HL-60/S4 treated with retinoic acid at 250 ng/mL for 4 days and 3 days (cell line): ENCODE measurements around the gene GALK1.

Experiments
- in situ Hi-C: fragments of 300-500 bp; cut with MboI; formaldehyde crosslinking; loops from 2 replicates; pipeline ENCODE4 v1.7.0; 2022; ENCODE audit warnings: low sequenced_read_pairs

Gene GALK1

DNA sequence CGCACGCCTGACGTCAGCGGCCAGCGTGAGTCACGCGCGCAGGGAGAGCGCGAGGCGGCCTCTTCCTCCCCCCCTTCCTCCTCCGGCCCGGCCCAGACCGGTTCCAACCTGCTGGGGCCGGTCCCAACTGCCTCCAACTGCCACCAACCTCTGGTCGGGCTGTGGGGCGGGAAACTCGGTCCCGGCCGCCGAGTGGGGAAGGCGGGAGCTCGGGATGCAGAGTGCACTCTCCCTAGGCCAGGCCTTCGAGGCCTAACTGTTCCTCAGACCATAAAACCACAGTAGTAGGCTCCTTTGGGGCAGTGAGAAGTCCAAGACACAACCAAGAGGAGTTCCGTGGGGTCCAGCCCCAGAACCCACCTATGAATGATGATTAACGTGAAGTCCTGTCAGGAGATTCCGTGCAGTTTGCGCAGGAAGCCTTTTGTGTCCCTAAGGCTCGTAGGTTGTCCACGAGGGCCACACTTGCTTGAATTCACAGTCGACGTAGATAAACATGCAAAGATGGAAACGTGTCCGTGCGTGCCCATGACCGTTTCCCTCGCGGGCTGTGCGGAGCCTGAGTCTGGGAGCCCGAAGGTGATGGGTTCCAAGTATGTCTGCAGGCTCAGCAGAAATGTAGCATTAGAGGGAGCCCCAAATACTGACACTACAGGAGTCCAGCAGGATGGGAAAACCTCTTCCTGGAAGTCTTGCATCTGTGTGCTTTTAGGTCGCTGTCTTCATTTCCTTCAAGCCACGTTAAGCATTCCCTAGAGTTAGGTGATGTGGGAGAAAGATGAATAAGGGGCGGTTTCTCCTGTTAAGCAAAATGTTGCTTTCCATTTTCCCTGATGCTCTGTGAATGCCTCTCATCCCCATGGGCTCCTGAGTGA is 20.3 kb upstream of the GALK1 start:
- in situ Hi-C loops, result loop anchor here (25.0 kb wide), 1 partner anchor 102 kb away; the partner anchor contains the start of genes TRIM47 and TRIM65

DNA sequence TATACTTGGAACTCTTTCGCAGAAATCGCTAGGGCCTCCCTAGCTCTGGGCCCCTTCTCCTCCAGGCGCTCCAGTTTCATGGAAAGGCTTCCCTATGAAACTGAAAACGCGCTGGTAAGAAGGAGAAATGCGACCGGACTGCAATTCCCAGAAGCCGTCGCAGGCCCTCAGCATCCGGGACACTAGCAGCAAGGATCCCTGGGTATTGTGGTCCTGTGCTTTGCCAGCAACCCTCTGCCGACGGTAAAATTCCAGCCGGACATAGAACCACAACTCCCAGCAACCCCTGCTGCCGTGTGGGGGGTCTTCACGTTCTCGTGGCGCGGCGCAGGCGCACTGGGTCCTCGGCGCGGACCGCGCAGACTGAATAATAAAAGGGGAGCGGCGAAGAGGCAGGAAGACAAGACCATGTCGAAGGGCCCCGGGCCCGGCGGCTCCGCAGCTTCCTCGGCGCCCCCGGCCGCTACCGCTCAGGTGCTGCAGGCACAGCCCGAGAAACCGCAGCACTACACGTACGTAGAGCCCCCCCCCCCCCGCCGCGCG is 19.6 kb upstream of the GALK1 start, which contains the start of gene UNK:
Gene UNK, plus strand, starts transcription at position 334 of the 543 bp plus-strand sequence. Its CDS starts 75 bp downstream, at position 409.
- in situ Hi-C loops, result loop anchor here (25.0 kb wide), 1 partner anchor 103 kb away; the partner anchor contains the start of genes TRIM47 and TRIM65

DNA sequence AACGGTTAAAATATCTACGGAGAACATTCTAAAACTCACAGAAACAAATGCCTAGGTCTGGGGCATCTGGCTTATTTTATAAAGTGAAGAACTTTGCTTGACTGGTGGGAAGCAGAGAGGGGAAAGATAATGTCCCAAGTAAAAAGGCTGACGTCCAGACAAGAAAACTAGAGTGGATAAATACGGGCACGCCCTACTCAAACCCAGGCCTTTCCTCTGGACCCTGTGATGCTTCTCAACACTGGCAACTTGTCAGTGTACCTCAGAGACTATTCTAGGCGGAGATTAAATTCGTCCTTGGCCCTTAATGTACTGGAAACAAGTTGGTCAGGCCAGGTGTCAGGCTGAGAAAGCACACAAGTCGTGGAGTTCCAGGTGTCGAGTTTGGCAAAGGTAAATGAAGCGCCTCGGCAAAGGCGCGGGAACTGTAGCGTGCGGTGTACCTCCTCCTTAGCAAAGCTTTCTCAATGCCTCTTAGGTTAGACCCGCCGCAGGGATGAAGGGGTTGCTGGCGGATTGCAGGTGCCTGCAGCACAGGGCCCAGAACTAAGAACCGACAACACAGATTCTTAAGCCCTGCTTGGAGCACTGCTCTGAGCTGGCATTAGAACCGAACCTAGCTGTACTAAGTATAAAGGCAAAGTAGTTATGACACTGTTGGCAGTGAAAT is 18.9 kb upstream of the GALK1 start:
- in situ Hi-C loops, result loop anchor here (25.0 kb wide), 1 partner anchor 103 kb away; the partner anchor contains the start of genes TRIM47 and TRIM65

DNA sequence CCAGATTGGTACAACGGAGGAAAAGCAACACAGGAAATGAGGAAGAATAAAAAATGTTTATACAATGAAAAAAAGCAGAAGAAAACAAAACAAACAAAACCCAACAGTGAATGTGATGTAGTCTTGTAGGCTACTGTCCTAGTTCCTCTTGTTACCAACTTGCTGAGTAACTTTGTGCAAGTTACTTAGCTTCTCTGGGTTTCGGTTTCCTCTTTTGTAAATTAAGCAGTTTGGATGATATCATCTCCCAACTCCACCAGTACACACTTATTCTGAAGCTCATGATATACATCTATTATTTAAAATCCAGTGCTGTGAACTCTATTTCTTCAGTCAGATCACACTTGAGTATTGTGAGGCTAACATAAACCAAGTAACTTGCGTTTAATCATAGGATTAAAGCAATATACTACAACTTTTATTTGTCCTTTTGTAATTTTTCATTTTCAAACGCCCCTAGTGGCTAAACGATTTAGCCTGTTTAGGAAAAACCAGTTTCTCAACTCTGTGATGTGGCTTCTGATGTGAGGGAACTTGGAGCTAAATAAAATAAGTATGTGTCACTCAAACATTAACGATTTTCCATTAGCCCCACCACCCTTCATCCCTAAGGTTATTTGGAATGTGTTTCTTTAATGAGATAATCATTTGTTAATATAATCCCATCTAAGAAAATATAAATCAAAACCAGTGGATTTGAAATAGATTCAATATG is 18.2 kb upstream of the GALK1 start:
- in situ Hi-C loops, result loop anchor here (25.0 kb wide), 1 partner anchor 104 kb away; the partner anchor contains the start of genes TRIM47 and TRIM65

DNA sequence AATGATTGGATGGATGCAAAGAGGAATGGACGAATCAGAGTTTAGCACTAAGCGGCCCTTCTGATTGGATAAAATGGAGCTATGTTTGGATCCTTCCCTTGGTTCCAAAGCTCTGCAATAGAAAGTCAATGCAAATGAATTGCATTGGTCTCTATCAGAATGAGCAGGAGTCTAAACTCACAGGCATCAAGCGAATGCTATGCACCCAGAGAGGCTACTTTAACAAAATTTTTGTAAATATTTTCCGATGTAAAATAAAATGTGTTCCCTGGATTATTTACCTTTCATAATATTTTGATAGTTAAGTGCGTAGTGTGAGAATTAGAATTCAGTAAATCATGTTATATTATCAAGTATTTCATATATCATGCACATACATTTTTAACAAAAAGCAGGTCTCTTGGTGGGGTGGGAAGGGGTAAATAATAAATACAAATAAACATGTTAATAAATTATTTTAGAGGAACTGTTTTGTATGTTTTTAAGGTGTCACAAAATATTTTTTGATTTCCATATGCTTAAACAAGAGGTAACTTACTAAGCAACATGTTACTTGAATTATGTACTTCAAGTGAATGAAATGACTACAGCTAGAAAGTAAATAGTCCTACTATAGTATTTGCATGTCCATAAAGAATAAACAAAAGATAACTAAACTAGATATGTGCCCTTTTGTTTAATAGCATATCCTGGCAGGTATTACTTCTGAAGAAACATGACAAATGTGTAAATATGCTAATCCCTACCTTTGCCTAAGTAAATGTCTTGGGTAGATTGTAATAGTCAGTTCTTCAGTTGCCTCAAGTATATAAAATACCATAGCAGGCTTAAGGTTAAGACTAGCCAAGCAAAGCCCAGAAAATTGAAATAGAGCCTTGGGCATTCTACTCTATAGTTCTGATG is 15.2 kb upstream of the GALK1 start:
- in situ Hi-C loops, result loop anchor here (25.0 kb wide), 1 partner anchor 107 kb away; the partner anchor contains the start of genes TRIM47 and TRIM65

DNA sequence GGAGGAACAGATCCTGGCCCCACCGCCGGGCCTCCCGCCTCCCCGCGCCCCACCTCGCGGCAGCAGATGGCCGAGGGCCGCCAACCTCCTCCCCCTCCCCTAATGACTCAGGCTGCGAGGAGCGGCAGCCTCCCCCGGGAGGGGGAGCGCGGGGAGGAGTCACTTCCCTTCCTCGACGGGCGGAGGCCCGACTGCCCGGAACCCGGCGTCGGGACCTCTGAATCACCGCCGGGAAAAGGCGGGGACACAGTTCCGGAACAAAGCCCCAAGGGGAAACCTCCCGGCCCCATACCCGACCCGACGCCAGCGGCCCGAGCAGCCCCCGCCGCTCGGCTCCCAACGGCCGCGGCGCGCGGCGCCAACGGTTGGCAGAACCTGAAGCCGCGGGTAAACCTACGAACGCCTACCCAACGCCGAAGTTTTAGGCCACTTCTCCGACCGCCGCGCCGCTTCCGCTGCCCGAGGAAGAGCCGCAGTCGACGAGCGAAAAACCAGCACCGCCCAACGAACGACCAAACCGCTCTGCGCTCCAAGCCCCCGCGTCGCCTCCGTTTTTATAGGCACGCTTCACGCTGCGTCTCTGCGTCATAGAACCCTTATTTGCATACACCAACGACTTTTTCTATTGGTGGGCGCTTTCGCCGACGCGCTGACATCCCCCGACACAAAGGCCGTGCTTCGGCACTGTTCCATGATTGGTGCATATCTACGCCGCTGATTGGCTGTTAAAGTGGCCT is 14.4 kb upstream of the GALK1 start:
- in situ Hi-C loops, result loop anchor here (25.0 kb wide), 1 partner anchor 108 kb away; the partner anchor contains the start of genes TRIM47 and TRIM65

DNA sequence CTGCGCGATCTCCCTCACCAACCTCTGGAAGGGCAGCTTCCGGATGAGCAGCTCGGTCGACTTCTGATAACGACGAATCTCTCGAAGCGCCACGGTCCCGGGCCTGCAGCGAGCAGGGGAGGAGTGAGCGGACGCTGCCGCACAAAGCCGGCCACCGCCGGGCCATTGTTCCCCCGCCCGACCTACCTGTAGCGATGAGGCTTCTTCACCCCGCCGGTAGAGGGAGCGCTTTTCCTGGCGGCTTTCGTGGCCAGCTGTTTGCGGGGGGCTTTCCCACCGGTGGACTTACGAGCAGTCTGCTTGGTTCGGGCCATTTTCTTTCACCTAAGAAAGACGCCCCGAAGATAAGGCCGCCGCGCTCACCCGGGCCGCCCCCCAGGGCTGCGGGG is 13.9 kb upstream of the GALK1 start:
- in situ Hi-C loops, result loop anchor here (25.0 kb wide), 1 partner anchor 108 kb away; the partner anchor contains the start of genes TRIM47 and TRIM65

DNA sequence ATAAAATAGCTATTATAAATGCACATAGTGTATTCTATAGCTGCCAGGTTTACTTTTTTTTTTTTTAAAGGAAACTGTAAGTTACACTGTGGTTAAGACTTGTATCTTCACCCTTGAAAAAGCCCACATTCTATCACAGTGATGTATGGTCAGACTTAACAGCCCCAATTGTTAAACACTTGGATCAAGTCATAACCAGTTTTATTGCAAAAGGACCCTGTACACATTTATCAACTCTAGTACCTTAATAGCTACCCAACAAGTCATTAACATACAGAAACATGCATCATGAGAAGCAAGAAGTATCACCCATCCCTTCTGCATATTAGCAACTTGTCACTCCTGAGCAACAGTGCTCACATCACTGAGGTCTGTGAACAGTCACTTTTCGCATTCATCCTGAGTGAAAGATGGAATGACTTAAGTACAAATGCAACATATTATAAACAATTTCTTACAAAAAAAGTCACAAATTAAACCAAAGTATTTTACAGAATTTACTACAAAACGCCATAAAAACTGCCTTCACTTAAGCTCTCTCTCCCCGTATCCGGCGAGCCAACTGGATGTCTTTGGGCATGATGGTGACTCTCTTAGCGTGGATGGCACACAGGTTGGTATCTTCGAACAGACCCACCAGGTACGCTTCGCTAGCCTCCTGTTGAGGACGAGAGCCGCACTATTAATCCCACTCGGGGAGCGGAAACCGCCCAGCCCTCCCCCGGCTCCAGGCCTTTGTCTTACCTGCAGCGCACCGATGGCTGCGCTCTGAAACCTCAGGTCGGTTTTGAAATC is 13.3 kb upstream of the GALK1 start:
- in situ Hi-C loops, result loop anchor here (25.0 kb wide), 1 partner anchor 109 kb away; the partner anchor contains the start of genes TRIM47 and TRIM65

DNA sequence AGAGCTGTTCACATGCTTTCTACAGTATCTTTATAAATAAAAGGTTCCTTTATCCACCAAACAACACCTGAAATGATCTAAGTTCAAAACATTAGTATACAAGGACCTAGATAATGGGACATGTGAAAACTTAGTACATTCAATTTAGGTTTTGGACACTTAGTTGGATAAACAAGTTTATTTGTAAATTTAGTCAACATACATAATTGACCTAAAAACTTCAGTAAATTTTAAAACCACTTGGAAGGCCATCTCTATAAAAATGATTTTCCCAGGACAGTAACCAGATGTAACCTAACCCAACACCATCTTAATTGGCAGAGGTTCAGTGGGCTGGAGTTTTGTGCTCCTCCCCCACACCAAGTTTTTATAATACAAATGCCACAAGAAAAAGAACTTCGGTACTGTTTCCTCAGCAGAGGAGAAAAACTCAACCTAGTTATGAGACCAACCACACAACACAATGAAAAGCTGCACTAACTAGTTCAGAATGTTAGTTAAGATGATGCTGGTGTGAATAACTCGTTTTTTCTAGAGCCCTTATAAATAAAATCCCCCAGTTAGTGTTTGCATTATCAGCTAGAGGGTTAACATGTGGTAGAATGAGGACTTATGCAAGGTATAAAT is 12.4 kb upstream of the GALK1 start:
- in situ Hi-C loops, result loop anchor here (25.0 kb wide), 1 partner anchor 110 kb away; the partner anchor contains the start of genes TRIM47 and TRIM65

DNA sequence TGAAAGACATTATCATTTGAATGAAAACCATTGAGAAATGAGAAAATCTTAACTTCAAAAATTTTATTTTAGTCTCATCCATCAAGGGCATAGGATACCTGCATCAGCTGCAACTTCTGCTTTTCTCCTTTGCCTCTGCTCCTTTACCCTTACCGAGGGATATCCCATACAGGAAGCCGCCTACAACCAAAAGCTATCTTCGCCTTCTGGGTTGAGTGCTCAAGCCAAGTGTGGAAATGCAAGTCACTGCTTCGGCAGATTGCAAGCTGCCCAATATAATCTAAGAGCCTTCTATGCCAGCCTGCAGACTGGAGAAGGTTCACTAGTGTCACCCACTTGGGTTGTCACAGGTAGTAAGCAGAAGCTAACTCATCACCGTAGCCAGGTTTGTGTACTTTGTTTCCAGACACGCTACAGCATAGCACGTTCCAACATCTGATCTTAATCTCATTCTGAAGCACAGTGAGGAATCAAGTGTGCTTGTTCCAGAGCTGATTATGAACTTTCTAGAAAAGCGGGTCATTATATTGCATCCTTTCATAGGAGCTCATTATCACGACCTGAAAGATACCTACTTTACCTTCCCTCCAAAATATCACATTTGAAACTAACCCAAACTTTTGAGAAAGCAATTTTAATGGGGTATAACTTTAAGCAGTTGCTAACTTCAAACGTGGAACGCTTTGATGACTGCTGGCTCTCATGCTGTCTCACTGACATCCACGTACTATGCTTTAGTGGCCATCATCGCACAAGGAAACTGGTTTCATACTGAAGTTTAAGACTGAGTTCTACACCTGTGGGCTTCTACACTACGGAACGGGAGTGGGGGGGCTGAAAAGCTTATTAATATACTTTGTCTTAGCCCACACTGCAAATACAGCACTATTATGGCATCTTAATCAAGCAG is 11.6 kb upstream of the GALK1 start:
- in situ Hi-C loops, result loop anchor here (25.0 kb wide), 1 partner anchor 111 kb away; the partner anchor contains the start of genes TRIM47 and TRIM65

DNA sequence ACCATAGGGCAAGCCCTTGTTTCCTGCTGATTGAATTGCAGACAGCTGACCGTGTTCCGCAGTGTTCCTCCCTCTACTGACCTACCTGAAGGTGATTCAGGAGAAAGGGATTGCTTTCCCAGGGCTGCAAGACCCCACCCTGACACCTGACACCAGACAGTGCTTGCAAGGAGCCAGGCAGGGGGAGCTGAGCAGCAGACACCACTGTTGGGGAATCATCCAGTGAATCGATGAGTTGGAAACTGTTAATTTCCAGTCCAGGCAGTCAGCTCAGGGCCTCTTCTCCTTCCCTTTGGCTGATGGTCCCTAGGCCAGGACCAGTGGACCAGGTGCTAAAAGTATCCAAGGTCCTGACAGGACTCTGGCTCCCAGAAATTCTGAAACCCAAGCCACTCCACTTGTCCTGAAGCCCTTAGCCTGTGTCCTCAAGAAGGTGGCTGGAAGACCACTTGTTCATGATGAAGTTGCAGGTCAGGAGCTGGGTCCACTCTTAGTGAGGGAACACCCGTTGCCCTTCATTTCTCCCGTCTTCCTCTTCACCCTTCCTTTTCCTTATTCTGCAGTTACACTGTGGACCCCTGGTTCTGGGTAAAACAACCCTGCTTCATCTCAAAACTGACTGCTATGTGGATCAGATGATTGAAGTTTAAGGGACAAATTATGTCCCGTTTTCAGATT is 10.1 kb upstream of the GALK1 start:
- in situ Hi-C loops, result loop anchor here (25.0 kb wide), 3 partner anchors 112 to 512 kb away; partner anchors contain the start of genes ACOX1, TEN1, TRIM47 and TRIM65

DNA sequence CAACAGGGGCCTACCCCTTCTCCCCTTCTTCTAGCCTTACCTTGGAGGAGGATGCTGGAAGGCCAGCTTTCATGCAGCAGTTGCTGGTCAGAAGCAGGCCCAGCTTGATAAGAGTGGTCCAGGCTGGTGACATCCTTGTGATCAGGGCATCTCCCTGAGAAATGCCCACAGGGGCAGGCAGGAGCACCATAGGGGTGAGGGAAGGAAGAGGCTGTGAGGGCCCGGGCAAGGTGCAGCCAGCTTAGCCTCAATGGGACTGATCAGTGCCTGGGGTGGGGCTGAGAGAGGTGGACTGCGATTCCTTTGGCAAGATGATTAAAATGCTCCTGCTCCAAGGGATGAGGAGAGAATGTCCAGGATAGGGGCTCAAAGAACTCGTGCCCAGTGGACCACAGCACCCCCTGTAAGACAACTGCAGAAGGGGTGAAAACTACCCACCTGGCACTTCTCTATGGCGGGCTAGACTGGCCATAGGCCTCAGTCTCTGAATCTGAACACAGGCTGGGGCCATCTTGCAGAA is 9.5 kb upstream of the GALK1 start:
- in situ Hi-C loops, result loop anchor here (25.0 kb wide), 2 partner anchors 213 to 513 kb away; partner anchors contain the start of genes ACOX1 and TEN1

DNA sequence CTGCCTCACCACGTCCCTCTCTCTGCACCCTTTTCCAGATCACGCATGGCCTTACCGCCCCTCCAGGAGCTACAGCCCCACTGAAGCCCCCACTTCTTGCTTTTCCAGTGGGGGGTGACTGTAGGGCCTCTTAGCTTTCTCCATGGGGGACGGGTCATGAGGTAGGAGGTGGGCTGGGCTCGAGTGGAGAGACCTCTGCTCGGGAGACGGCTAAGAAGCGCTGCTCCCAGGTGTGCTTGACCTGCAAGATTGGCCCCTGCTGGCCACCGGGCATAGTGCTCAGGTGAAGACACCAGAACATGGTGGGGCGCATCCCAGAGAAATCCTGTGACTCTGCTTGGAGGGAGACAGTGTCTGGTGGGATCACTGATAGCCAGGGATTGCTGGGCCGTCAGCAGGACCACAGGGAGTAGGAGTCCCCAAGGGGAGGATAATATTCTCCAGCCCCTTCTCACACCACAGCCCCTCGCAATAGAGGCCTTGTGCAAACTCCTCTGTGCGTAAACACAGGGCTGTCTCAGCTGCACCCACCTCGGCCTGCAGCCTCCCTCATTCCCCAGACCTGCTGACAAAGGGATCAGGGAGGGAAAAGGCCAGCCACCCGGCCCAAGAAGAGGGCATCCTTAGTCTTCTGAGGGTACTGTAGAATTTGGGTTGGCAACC is 8.9 kb upstream of the GALK1 start:
- in situ Hi-C loops, result loop anchor here (25.0 kb wide), 2 partner anchors 213 to 513 kb away; partner anchors contain the start of genes ACOX1 and TEN1

DNA sequence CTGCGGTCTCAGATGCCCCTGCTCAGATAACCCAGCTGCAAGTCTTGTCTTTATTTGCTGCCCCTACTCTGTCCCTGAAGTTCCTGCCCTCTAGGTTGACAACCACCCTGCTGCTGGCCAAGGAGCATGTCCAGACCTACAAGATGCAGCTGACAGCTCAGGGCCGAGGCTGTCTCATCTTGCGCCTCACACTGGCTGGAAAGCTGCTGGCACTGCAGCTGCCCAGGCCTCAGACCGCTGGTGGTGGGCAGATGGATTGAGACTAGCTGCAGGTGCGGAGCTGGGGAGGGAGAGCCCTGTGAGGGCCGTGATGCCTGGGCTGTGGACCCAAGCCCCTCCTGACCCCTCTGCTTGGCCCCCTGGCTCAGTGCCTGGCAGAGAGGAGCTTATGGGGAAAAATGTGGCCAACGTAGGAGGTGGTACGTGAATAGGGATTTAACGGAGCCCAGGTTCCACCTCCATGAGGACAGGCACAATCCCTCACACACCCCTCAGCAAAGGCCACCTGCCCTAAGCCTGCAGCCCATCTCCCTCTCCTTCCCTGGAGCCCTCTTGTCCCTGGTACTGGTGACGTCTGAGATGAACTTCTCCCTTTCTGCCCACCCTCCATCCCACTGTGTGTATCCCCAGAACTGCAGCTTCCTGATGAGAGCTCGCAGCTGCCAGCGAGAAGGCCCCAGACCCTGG is 8.3 kb upstream of the GALK1 start:
- in situ Hi-C loops, result loop anchor here (25.0 kb wide), 2 partner anchors 214 to 514 kb away; partner anchors contain the start of genes ACOX1 and TEN1
